GM21447 (cell line): Measurements from ENCODE around the gene CCDC88A.
A peak's percentile ranks its signal among the peaks of the same experiment; 100 is the strongest.

Experiments
- ATAC-seq: cut with Tn5 transposase; IDR thresholded peaks from one replicate; pipeline ENCODE4 v1.9.1; 2021; ENCODE audit not compliant: unreplicated experiment

Gene CCDC88A

GRCh38 chr2:55425431-55425831 lies 5.8 kb upstream of the CCDC88A start:
- no peak for ATAC-seq

GRCh38 chr2:55422876-55423665 lies 3.4 kb upstream of the CCDC88A start:
- no peak for ATAC-seq

- no peak for ATAC-seq
Measured at GRCh38 chr2:55421326-55421725, 1.7 kb upstream of the CCDC88A start.

GRCh38 chr2:55420871-55421270 lies 1.2 kb upstream of the CCDC88A start:
- no peak for ATAC-seq

- ATAC-seq: no peak
Measured at GRCh38 chr2:55420439-55420725, 726 bp upstream of the CCDC88A start.

GRCh38 chr2:55419233-55419678 lies 400 bp downstream of the CCDC88A start:
- peak; percentile 8 for ATAC-seq

GRCh38 chr2:55418512-55419232 lies 984 bp downstream of the CCDC88A start:
- no peak for ATAC-seq

- ATAC-seq: no peak
Measured at GRCh38 chr2:55418072-55418471, 1.6 kb downstream of the CCDC88A start.

- ATAC-seq: no peak
Measured at GRCh38 chr2:55416786-55417568, 2.7 kb downstream of the CCDC88A start.

GRCh38 chr2:55415300-55415699 lies 4.4 kb downstream of the CCDC88A start:
- no peak for ATAC-seq

- no peak for ATAC-seq
Measured at GRCh38 chr2:55408918-55409868, 10.5 kb downstream of the CCDC88A start.

- ATAC-seq: no peak
Measured at GRCh38 chr2:55408098-55408882, 11.4 kb downstream of the CCDC88A start.

- no peak for ATAC-seq
Measured at GRCh38 chr2:55405116-55405515, 14.5 kb downstream of the CCDC88A start.

GRCh38 chr2:55403256-55403998 lies 16.2 kb downstream of the CCDC88A start:
- no peak for ATAC-seq

- no peak for ATAC-seq
Measured at GRCh38 chr2:55401124-55401523, 18.5 kb downstream of the CCDC88A start.

GRCh38 chr2:55400332-55400731 lies 19.3 kb downstream of the CCDC88A start:
- ATAC-seq: no peak

- no peak for ATAC-seq
Measured at GRCh38 chr2:55399815-55400214, 19.8 kb downstream of the CCDC88A start.

GRCh38 chr2:55395724-55396605 lies 23.7 kb downstream of the CCDC88A start:
- ATAC-seq: no peak
